ENCODE data around the gene CEP20. TPM values are rescaled to one million over a fixed set of nuclear protein-coding genes. Genes with fewer than 3 reads are reported as not detected.

The CEP20 gene
- total RNA-seq, 1 experiment from 2014 or later = 36.9 TPM

DNA sequence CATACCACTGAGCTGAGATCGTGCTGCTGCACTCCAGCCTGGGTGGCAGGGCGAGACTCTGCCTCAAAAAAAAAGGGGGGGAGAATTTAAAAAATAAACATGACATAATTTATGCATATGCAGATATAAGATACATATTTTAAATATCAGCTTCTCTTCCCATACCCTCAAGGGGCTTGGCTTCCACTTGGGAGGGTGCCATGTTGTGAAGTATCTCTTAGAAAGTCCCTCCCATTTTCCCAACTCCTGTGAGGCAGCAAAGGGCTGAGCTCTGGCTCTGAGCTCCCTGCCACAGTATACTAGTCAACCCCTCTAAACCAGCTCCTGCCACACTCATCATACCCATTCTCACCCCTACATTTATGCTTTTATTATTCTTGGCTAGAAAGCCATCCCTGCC, 71.0 kb downstream of the CEP20 start:
- Histone ChIP-seq H3K79me2 (ENCODE audit: insufficient read depth, low read length) (no peaks in the 10 kb centered on the region), H3K27me3 (ENCODE audit: insufficient read depth, low read length) (no peaks in the 10 kb centered on the region), H2BK120ac (ENCODE audit: low read depth, low read length, poor library complexity, severe bottlenecking) (no peak overlapping the region), H2BK5ac (ENCODE audit: insufficient read length, low read length) (no peak overlapping the region), H2BK12ac (ENCODE audit: insufficient read length, low read depth, low read length) (no peak overlapping the region), H3K56ac (ENCODE audit: insufficient read length, low read depth, low read length) (no peak overlapping the region), H2AFZ (ENCODE audit: low read length) (no peak overlapping the region), H3K23ac (ENCODE audit: insufficient read length, low read depth, low read length) (no peak overlapping the region), H4K20me1 (ENCODE audit: control insufficient read depth, insufficient read depth, insufficient read length) (no peaks in the 10 kb centered on the region), H4K5ac (ENCODE audit: insufficient read length, low read depth, low read length) (no peak overlapping the region), H3T11ph (ENCODE audit: low read length) (no peak overlapping the region), H2BK15ac (ENCODE audit: low read depth, low read length) (no peak overlapping the region), H4K8ac (replicated peaks; ENCODE audit: insufficient read length, low read depth, low read length) (no peak overlapping the region), H3K14ac (ENCODE audit: insufficient read depth, low read length) (no peak overlapping the region), H3K79me1 (ENCODE audit: insufficient read depth, low read depth, low read length, poor library complexity, severe bottlenecking) (no peaks in the 10 kb centered on the region), H3K4ac (ENCODE audit: low read depth, low read length) (no peak overlapping the region), H4K91ac (ENCODE audit: insufficient read length, low read depth, low read length) (no peak overlapping the region), H3K23me2 (ENCODE audit: insufficient read length, low read depth, low read length, poor library complexity, severe bottlenecking) (no peaks in the 10 kb centered on the region), H2AK5ac (ENCODE audit: insufficient read length, low read length) (no peak overlapping the region), H3K9ac (ENCODE audit: extremely low read depth, insufficient read length, low read length) (no peak overlapping the region), H3K18ac (ENCODE audit: insufficient read length, low read depth, low read length) (no peak overlapping the region), H3K4me2 (ENCODE audit: insufficient read depth, insufficient read length, low read length) (no peak overlapping the region), H2BK20ac (ENCODE audit: low read depth, low read length, poor library complexity, severe bottlenecking) (no peak overlapping the region), H3K9me3 (ENCODE audit: control insufficient read depth, low read depth, low read length) (no peaks in the 10 kb centered on the region), H3K4me1 (ENCODE audit: insufficient read depth, low read length) (no peaks in the 10 kb centered on the region), H3K27ac (ENCODE audit: insufficient read length, low read depth, low read length) (no peak overlapping the region)
- Mint-ChIP-seq H3K9me3 (peaks cover 20 to 28% of the 10 kb centered on the region in 2 experiments; a peak in 4 of 5 replicates), H3K4me3 (no peak overlapping the region), H3K27ac (no peak overlapping the region), H3K27me3 (ENCODE audit: low read depth) (peaks cover 24% of the 10 kb centered on the region), H3K36me3 (ENCODE audit: insufficient read depth in 1 of 3, low read depth in 3 of 3) (peaks cover 0 to 10% (median 0%) of the 10 kb centered on the region in 3 experiments; a peak in 3 of 7 replicates), H3K4me1 (no peaks in the 10 kb centered on the region)
- no CpG with 5 or more reads among the region's 2 CpGs for WGBS (ENCODE audit: extremely low coverage, insufficient read length, low lambda C conversion rate)
- no peak for DNase-seq
- TF ChIP-seq, protein P1, sequence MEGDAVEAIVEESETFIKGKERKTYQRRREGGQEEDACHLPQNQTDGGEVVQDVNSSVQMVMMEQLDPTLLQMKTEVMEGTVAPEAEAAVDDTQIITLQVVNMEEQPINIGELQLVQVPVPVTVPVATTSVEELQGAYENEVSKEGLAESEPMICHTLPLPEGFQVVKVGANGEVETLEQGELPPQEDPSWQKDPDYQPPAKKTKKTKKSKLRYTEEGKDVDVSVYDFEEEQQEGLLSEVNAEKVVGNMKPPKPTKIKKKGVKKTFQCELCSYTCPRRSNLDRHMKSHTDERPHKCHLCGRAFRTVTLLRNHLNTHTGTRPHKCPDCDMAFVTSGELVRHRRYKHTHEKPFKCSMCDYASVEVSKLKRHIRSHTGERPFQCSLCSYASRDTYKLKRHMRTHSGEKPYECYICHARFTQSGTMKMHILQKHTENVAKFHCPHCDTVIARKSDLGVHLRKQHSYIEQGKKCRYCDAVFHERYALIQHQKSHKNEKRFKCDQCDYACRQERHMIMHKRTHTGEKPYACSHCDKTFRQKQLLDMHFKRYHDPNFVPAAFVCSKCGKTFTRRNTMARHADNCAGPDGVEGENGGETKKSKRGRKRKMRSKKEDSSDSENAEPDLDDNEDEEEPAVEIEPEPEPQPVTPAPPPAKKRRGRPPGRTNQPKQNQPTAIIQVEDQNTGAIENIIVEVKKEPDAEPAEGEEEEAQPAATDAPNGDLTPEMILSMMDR (conservative IDR thresholded peaks at IDR 0.05) = no peak
